ENCODE data around the gene SLC25A13.
"Not testable (repeated sequence)": the region's sequence is repeated elsewhere in the genome, so short reads cannot be mapped to it uniquely, and the experiment has no call there.

The SLC25A13 gene

GRCh38 chr7:96157856-96158255 is 164.0 kb downstream of the SLC25A13 start:
- no peak overlapping the region for H3K4me3 ChIP-seq (ENCODE audit: control insufficient read depth, low read depth, low read length)
- DNase-seq (ENCODE audit: low read depth), result no peak
- no peak for TF ChIP-seq CTCF (IDR thresholded peaks at IDR 0.05; ENCODE audit: control insufficient read depth, insufficient read depth, low read depth, low read length, missing control alignments)

- not testable (repeated sequence) for H3K4me3 ChIP-seq (ENCODE audit: control insufficient read depth, low read depth, low read length)
- DNase-seq (ENCODE audit: low read depth), result peak; percentile 21
Measured at GRCh38 chr7:96154506-96154905, 167.4 kb downstream of the SLC25A13 start.

- no peak for TF ChIP-seq CTCF (IDR thresholded peaks at IDR 0.05; ENCODE audit: control insufficient read depth, insufficient read depth, low read depth, low read length, missing control alignments)
- DNase-seq (ENCODE audit: low read depth), result no peak
- no peak overlapping the region for H3K4me3 ChIP-seq (ENCODE audit: control insufficient read depth, low read depth, low read length)
Measured at GRCh38 chr7:96152706-96153105, 169.2 kb downstream of the SLC25A13 start.

- H3K4me3 ChIP-seq (ENCODE audit: control insufficient read depth, low read depth, low read length), result no peak overlapping the region
- DNase-seq (ENCODE audit: low read depth), result no peak
- TF ChIP-seq CTCF (IDR thresholded peaks at IDR 0.05; ENCODE audit: control insufficient read depth, insufficient read depth, low read depth, low read length, missing control alignments), result no peak
Measured at GRCh38 chr7:96151889-96152288, 170.0 kb downstream of the SLC25A13 start.

GRCh38 chr7:96144260-96144526 is 177.7 kb downstream of the SLC25A13 start:
- no peak for TF ChIP-seq CTCF (IDR thresholded peaks at IDR 0.05; ENCODE audit: control insufficient read depth, insufficient read depth, low read depth, low read length, missing control alignments)
- no peak for DNase-seq (ENCODE audit: low read depth)
- H3K4me3 ChIP-seq (ENCODE audit: control insufficient read depth, low read depth, low read length), result no peak overlapping the region

- TF ChIP-seq CTCF (IDR thresholded peaks at IDR 0.05; ENCODE audit: control insufficient read depth, insufficient read depth, low read depth, low read length, missing control alignments), result no peak
- DNase-seq (ENCODE audit: low read depth), result no peak
Measured at GRCh38 chr7:96143495-96144259, 178.2 kb downstream of the SLC25A13 start.

GRCh38 chr7:96136600-96137239 is 185.2 kb downstream of the SLC25A13 start:
- TF ChIP-seq CTCF (IDR thresholded peaks at IDR 0.05; ENCODE audit: control insufficient read depth, insufficient read depth, low read depth, low read length, missing control alignments), result no peak
- no peak for DNase-seq (ENCODE audit: low read depth)

More at GRCh38 chr7:96143495-96144259, 178.2 kb downstream of the SLC25A13 start:
- H3K4me3 ChIP-seq (ENCODE audit: control insufficient read depth, low read depth, low read length), result no peak overlapping the region

More at GRCh38 chr7:96136600-96137239, 185.2 kb downstream of the SLC25A13 start:
- no peak overlapping the region for H3K4me3 ChIP-seq (ENCODE audit: control insufficient read depth, low read depth, low read length)
